KOPT-K1 (cell line): Measurements from ENCODE around the gene KCNQ2.
"Not testable (repeated sequence)": the region's sequence is repeated elsewhere in the genome, so short reads cannot be mapped to it uniquely, and the experiment has no call there.

Experiments used
- H3K27ac ChIP-seq: fragments of 200-600 bp; sonication (generic); 2 replicates; pipeline ENCODE4 v1.5.1; 2016; ENCODE audit warnings: antibody characterized with exemption, mild to moderate bottlenecking, low read depth, low read length; ENCODE audit not compliant: poor library complexity, severe bottlenecking
- H3K36me3 ChIP-seq: fragments of 200-600 bp; sonication (generic); 2 replicates; pipeline ENCODE4 v1.5.1; 2017; ENCODE audit warnings: antibody characterized with exemption, mild to moderate bottlenecking, low read length, moderate library complexity; ENCODE audit not compliant: insufficient read depth
- H3K9me3 ChIP-seq: fragments of 200-600 bp; sonication (generic); 2 replicates; pipeline ENCODE4 v1.5.1; 2017; ENCODE audit warnings: antibody characterized with exemption, low read length, mild to moderate bottlenecking; ENCODE audit not compliant: insufficient read depth, poor library complexity, severe bottlenecking

KCNQ2 gene

DNA sequence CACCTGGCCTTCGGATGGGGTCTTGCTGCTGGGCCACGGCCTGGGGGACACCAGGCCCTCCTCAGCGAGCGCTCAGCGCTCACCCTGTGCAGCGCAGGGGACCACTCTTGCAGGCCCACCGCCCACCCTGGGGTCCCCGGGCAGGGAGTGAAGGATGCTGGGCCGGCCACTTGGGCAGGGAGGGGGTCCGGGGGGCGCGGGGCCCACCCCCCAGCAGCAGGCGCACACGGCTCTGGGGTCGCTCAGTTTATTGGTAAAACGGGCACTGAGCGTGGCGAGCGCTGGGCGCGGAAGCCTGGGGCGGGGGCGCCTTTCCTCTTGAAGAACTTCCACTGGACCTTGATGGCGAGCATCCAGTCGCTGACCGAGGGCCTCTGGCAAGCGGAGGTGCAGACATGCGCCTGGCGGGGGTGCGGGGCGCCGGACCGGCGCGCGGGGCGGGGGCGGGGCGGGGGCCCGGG, 15.4 kb upstream of the KCNQ2 start:
- Histone ChIP-seq H3K9me3 (no peaks in the 10 kb centered on the region), H3K27ac (no peak overlapping the region), H3K36me3 (no peaks in the 10 kb centered on the region)

DNA sequence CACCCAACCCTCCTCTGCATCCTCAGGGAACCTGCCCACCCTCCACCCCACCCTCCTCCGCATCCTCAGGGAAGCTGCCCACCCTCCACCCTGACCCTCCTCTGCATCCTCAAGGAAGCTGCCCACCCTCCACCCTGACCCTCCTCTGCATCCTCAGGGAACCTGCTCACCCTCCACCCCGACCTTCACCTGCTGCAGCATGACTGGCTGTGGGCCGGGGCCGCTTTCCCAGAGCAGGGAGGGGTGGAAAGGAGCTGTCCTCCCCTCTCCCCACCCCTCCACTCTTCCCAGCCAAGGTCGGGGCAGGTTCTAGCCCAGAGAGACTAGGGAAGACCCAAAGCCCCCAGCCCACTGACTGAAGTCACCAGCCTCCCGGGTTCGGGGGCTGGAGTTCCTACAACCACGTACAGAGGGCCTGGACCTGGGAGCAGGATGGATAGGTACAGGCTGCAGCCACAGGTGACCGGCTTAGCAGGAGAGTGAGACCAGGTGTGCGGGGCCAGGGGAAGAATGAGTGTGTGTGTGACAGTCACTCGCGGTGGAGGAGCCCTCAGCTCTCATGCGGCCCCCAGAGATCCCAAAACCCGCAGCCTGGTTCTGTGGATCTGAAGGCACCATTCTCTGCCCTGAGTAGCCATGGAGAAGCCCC, 14.8 kb upstream of the KCNQ2 start:
- no peaks in the 10 kb centered on the region for H3K9me3 ChIP-seq
- H3K36me3 ChIP-seq: no peaks in the 10 kb centered on the region
- no peak overlapping the region for H3K27ac ChIP-seq

DNA sequence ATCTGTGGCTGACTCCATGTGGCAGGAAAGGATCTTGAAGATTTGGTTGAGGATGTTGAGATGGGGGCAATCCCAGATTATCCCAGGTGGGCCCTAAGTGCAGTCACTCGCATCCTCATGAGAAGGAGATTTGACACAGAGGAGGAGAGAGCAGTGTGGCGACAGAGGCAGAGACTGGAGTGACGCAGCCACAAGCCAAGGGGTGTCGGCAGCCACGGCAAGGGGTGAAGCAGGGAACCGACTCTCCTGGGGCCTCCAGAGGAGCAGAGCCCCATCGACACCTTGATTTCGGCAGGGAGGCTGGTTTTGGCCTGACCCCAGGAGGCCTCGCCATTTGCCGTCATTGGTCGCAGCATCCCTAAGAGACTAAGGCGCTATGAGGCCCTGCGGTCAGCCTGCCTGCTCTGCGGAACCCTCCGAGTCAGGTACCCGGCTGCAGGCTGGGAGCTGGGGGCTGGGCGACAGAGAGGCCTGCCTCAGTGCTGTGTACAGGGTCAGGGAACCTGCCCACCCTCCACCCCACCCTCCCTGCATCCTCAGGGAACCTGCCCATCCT, 13.9 kb upstream of the KCNQ2 start:
- Histone ChIP-seq H3K36me3 (no peaks in the 10 kb centered on the region), H3K27ac (no peak overlapping the region), H3K9me3 (no peaks in the 10 kb centered on the region)

DNA sequence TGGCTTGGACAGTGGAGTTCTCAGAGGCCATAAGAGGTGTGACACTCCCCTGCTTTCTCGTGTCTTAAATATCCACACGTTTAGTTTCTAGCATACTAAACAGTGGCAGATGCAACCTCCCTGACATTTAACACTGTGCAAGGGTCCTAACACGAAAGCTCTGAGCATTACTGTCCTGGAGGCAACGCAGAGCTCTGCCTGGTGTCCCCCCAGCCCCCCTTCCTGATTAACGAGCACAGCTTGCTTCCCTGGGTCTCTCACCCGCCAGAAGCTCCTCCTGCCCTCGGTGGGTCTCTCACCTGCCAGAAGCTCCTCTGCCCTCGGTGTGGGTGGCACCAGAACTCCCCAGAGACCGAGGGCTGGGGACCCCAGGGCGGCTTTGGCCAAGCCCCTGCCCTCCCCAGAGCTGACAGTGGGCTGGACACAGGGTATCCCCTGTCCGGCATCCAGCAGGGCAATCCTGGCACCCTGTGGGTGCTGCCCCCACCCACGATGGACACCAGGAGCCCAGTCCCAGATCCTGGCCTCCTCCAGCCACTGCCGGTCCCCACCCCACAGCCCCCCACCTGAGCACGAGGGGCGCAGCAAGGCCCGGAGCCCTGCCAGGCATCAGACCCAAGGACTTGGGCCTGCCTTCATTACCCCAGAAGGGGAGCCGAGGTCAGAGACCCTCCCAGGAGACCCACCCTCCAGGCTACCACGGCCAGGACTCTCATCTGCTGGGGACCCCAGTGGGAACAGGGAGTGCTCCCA, 12.4 kb upstream of the KCNQ2 start:
- Histone ChIP-seq H3K36me3 (no peaks in the 10 kb centered on the region), H3K9me3 (no peaks in the 10 kb centered on the region), H3K27ac (no peak overlapping the region)

DNA sequence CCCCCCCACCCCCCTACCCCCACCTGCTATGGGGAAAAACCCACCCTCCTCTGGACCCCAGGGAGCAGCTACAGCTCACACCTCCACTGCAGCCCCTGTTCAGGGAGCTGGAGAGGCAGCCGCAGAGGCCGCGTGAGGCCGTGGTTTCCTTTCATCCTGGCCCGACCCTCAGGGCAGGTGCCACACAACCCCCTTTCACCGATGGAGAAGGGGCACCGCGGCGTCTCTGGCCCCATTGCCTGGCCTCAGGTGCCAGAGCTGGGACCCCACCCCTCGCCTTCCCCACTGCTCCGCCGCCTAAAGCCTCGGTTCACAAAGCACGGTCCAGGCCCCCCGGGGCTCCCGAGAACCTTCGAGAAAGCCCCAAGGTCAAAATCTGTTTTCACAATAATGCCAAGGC, 11.8 kb upstream of the KCNQ2 start:
- Histone ChIP-seq H3K27ac (no peak overlapping the region), H3K36me3 (no peaks in the 10 kb centered on the region), H3K9me3 (no peaks in the 10 kb centered on the region)

DNA sequence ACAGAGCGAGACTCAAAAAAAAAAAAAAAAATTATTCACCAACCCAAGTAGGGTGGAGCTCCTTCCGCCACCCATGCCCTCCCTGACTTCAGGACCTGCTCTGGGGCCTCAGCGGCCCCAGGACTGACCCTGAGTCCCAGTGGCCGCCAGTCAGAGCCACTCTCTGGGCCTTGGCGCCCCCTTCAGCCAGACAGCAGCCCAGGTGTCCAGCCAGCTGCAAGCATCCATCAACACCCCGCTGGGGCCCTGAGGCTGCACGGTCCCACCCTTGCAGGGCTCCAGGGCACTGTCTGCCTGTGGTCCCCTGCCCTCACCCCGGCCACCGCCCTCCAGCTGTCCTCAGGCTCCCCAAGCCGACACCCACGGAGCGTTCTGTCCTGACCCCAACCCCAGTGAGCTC, 11.4 kb upstream of the KCNQ2 start:
- no peaks in the 10 kb centered on the region for H3K9me3 ChIP-seq
- no peaks in the 10 kb centered on the region for H3K36me3 ChIP-seq
- no peak overlapping the region for H3K27ac ChIP-seq

DNA sequence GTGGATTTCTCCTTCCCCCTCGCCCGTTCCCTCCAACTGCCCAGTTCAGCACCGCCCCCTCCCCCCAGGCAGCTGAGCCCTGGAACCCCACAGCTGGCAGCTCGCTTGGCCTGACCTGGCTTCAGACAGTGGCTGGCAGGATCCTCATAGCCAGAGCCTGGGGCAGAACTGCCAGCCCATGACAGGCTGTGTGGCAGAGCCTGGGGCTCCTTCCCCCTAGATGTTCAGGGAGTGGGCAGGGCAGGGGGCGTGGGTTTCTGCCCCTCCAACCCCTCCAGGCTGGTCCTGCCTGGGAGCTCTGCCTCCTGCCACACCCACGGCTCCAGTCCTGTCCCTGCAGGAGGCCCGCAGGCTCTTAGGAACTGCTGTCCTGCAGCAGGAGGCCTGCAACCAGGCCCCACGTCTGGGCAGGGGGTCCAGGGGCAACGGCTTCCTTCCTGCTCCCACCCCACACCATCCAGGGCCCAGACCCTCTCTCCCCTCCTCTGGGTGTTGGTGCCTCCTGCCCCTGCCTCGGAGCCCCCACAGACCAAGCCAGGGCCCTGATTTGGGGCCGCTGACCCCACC, 9.6 kb upstream of the KCNQ2 start:
- no peaks in the 10 kb centered on the region for H3K9me3 ChIP-seq
- H3K36me3 ChIP-seq: no peaks in the 10 kb centered on the region
- no peak overlapping the region for H3K27ac ChIP-seq

DNA sequence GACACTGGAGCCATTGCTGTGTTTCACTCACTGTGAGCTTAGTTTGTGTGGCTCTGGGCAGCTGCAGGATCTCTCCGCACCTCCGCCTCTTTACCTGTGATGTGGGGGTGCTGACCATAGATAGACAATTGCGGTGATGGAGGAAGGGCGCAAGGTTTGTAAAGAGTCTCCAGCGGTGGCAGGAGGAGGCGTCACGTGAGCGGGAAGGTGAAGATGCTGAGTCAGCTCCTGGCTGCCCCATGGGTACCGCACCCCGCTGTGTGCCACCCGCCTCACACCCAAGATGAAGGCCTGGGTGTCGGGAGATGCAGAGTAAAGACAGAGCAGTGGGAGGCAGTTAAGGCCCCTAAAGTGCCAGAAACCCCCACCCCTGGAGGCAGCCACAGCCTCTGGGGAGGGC, 9.0 kb upstream of the KCNQ2 start:
- Histone ChIP-seq H3K27ac (no peak overlapping the region), H3K9me3 (no peaks in the 10 kb centered on the region), H3K36me3 (no peaks in the 10 kb centered on the region)

DNA sequence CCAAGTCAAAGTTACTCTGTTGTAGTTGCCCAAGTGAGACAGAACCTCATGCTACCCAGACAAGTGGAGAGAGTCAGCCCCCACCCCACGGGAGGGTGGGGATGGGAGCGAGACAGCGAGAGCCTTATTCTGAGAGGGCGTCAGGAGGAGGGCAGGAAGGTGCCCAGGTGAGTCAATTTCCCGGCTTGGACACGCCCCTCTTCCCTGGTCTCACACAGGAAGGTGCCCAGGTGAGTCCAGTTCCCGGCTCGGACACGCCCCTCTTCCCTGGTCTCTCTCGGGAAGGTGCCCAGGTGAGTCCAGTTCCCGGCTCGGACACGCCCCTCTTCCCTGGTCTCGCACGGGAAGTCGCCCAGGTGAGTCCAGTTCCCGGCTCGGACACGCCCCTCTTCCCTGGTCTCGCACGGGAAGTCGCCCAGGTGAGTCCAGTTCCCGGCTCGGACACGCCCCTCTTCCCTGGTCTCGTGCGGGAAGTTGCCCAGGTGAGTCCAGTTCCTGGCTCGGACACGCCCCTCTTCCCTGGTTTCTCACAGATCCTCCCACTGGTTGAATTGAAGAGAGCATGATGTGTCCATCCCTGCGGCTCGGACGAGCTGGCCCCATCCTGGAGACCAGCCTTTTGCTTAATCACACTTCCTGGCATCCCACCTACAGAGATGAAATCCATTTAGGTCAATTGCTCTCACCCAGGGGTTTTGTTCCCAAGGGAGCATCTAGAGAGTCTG, 7.4 kb upstream of the KCNQ2 start:
- not testable (repeated sequence) for H3K36me3 ChIP-seq, H3K9me3 ChIP-seq, H3K27ac ChIP-seq

DNA sequence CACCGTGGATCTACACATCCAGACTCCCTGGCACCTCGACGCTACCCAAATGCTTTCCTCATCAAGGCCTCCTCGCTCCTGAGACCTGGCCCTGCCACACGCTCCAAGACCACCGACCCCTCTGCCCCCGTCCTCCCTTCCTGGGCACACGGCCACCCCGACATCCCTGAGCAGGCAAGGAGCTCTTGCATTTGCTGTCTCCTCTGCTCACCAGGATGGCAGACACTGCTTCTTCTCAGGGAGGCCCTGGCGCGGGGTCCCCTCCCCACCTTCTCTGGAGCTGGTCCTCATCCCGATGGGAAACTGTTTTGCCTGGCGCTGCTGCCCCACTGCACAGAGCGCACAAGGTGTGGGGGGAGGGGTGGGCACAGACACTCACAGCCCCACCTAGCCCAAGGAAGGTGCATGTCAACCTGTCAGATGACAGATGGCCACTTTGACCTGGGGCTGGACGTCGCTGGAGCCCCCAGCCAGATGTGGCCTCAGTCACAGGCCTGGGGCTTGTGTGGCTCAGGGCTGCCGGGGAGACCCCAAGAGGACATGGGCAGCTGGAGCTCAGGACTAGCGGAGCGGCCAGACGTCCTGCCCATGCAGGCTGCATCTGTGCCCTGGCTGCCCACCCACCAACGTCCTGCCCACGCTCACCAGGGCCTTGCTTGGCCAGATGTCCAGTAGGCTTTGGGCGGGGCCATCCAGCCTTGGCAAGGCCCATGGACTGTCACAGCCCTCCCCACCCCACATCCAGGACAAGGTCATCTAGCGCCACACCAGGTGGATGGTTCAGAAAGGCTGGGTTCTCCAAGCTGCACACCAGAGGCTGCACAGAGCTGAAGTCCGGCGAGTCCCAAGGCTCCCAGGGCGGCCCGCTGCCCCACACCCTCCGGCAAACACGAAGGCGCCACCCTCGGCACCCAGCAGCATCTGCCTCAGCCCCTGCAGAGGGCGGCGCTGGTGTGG, 6.2 kb upstream of the KCNQ2 start:
- no peaks in the 10 kb centered on the region for H3K36me3 ChIP-seq
- no peak overlapping the region for H3K27ac ChIP-seq
- no peaks in the 10 kb centered on the region for H3K9me3 ChIP-seq

DNA sequence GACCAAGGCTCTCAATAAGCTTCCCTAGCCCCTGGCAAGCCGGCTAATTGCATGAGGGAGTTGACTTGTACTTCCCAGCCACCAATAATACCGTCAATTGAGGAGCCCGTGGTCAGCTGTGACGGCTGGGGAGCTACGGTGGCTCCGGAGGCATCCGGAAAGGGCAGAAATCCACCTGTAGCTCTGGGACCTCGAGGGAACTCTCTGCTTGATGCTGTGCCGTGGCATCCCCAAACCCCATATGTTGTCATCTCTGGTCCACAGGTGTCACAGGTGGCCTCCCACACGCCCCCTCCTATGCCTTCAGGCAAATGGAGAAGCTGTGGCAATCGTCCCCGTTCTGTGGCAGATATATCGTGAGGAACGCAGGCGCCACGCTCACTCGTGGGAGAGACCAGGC, 5.5 kb upstream of the KCNQ2 start:
- Histone ChIP-seq H3K27ac (no peak overlapping the region), H3K36me3 (no peaks in the 10 kb centered on the region), H3K9me3 (no peaks in the 10 kb centered on the region)

DNA sequence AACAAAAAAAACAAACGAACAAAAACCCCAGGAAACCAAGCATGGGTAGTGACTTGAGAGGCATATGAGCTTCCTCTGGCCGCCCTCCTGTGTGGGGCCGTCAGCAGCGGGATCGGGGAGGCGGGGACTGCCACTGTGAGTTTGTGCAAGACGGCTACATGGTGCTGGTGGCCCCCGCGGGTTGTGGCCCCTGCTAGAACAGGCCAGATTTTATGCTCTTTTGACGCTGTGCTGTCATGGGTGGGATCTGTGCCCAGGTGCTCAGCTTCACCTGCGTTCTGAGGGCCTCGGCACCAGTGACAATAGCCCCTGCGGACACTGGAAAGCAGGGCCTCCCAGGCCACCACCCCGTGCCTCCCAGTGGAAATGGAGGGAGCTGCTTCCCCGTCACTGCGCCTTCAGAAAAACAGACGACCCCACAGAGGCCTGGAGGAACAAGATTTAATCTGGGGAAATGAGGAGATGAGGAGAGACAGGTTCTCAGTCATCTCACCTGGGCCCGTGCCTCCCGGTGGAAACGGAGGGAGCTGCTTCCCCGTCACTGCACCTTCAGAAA, 4.7 kb upstream of the KCNQ2 start:
- H3K36me3 ChIP-seq: no peaks in the 10 kb centered on the region
- no peak overlapping the region for H3K27ac ChIP-seq
- no peaks in the 10 kb centered on the region for H3K9me3 ChIP-seq

DNA sequence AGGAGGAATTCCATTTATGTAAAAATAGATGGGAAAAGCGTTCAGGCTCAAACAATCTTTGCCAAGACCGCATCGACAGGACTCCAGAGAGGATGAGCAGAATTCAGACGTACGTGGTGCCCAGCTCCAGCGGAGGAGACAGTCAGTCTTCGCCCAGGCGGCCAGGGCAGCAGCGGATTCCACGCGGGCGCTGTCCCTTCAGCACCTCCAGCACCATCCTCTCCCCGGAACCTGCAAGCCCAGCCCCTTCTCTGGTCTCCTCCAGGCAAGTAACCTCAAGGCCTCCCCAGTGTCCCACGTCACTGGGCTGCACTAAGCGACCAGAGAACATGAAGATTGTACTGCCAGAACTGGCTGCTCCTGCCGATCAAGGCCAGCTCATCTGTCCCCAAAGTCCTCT, 2.8 kb upstream of the KCNQ2 start:
- Histone ChIP-seq H3K27ac (no peak overlapping the region), H3K9me3 (no peaks in the 10 kb centered on the region)

More for the DNA sequence above, 2.8 kb upstream of the KCNQ2 start:
- H3K36me3 ChIP-seq: no peaks in the 10 kb centered on the region
